IMR-90 (cell line): ENCODE measurements around the gene ELMO1. TPM values are rescaled to one million over a fixed set of nuclear protein-coding genes. Genes with fewer than 3 reads are reported as not detected.

Source experiments
- ATAC-seq: fragments of 200-7000 bp; cut with Tn5 transposase; 2 replicates; pipeline ENCODE4 v1.9.1; 2020; ENCODE audit warnings: low read depth, mild to moderate bottlenecking, moderate library complexity
- BruUV-seq: library from RNA; stranded (reverse); fragments of 400-500 nt; replicated peaks from 2 replicates; lab custom pipeline; 2021; lab: Mats Ljungman, UMichigan
- CTCF ChIA-PET: fragments of 300-600 bp; formaldehyde crosslinking; extraction: SDS; loops from one replicate; lab custom pipeline; 2021; ENCODE audit warnings: antibody characterized with exemption; lab: Yijun Ruan, JAX
- POLR2A ChIA-PET: fragments of 300-600 bp; sonication (Branson Sonifier 250); formaldehyde crosslinking; loops from one replicate; lab custom pipeline; 2022; ENCODE audit warnings: antibody characterized with exemption; ENCODE audit not compliant: unreplicated experiment; lab: Charles Lee
- DNase-seq: peaks from one replicate; pipeline ENCODE4 v3.0.0; 2013
- H2AFZ ChIP-seq: replicated peaks from 2 replicates; pipeline ENCODE3; 2013; ENCODE audit warnings: low read length, mild to moderate bottlenecking; ENCODE audit not compliant: poor library complexity
- H2AK5ac ChIP-seq: 2 replicates; pipeline ENCODE4 v1.6.1; 2013; ENCODE audit warnings: low read depth, low read length, inconsistent platforms
- H2AK9ac ChIP-seq: replicated peaks from 2 replicates; pipeline ENCODE3; 2013; ENCODE audit warnings: mild to moderate bottlenecking, low read depth, low read length, moderate library complexity; ENCODE audit not compliant: poor library complexity
- H2BK120ac ChIP-seq: 2 replicates; pipeline ENCODE4 v1.6.1; 2013; ENCODE audit warnings: low read depth, low read length, inconsistent platforms
- H2BK15ac ChIP-seq: 3 replicates; pipeline ENCODE4 v1.6.1; 2013; ENCODE audit warnings: low read depth, low read length, inconsistent platforms
- H2BK20ac ChIP-seq: 2 replicates; pipeline ENCODE4 v1.6.1; 2013; ENCODE audit warnings: low read depth, mild to moderate bottlenecking, inconsistent platforms, low read length, moderate library complexity
- H2BK5ac ChIP-seq: 2 replicates; pipeline ENCODE4 v1.6.1; 2013; ENCODE audit warnings: mild to moderate bottlenecking, low read depth, low read length, inconsistent platforms; ENCODE audit not compliant: poor library complexity, severe bottlenecking
- H3K14ac ChIP-seq: replicated peaks from 2 replicates; pipeline ENCODE4 v1.6.1; 2013; ENCODE audit warnings: low read depth, low read length, inconsistent platforms
- H3K18ac ChIP-seq: 2 replicates; pipeline ENCODE4 v1.6.1; 2013; ENCODE audit warnings: low read depth, low read length, control low read depth
- H3K23ac ChIP-seq: 2 replicates; pipeline ENCODE4 v1.6.1; 2013; ENCODE audit warnings: low read depth, low read length, inconsistent platforms
- H3K27ac ChIP-seq: 2 replicates; pipeline ENCODE4 v1.5.1; 2013; ENCODE audit warnings: mild to moderate bottlenecking, control low read depth, low read length; ENCODE audit not compliant: insufficient read depth
- H3K27me3 ChIP-seq: 2 replicates; pipeline ENCODE4 v1.6.1; 2013; ENCODE audit warnings: low read length; ENCODE audit not compliant: control insufficient read depth, insufficient read depth
- H3K36me3 ChIP-seq: 2 replicates; pipeline ENCODE4 v1.6.1; 2013; ENCODE audit warnings: low read length, mixed read lengths; ENCODE audit not compliant: control insufficient read depth, insufficient read depth
- H3K4ac ChIP-seq: 2 replicates; pipeline ENCODE4 v1.6.1; 2013; ENCODE audit warnings: low read depth, low read length, inconsistent platforms
- H3K4me1 ChIP-seq: 2 replicates; pipeline ENCODE4 v1.6.1; 2013; ENCODE audit warnings: low read length, mixed read lengths; ENCODE audit not compliant: control insufficient read depth, insufficient read depth
- H3K4me2 ChIP-seq: 2 replicates; pipeline ENCODE4 v1.6.1; 2013; ENCODE audit warnings: low read depth, mild to moderate bottlenecking, control low read depth, low read length, moderate library complexity
- H3K4me3 ChIP-seq: 2 replicates; pipeline ENCODE4 v1.5.1; 2013; ENCODE audit warnings: low read depth, mild to moderate bottlenecking, control low read depth, low read length, moderate library complexity; ENCODE audit not compliant: insufficient read depth
- H3K56ac ChIP-seq: 2 replicates; pipeline ENCODE4 v1.6.1; 2013; ENCODE audit warnings: low read length, inconsistent platforms; ENCODE audit not compliant: insufficient read depth; ENCODE audit errors: extremely low read depth
- H3K79me1 ChIP-seq, 2 experiments: 2 replicates each; pipeline ENCODE4 v1.6.1; 2013; ENCODE audit warnings: low read length in 2 of 2, inconsistent platforms in 1 of 2, low read depth in 1 of 2
- H3K9ac ChIP-seq: 2 replicates; pipeline ENCODE4 v1.6.1; 2013; ENCODE audit warnings: low read depth, low read length, control low read depth
- H3K9me1 ChIP-seq: 2 replicates; pipeline ENCODE4 v1.6.1; 2013; ENCODE audit warnings: low read length, inconsistent platforms; ENCODE audit not compliant: insufficient read depth
- H3K9me3 ChIP-seq: 2 replicates; pipeline ENCODE4 v1.6.1; 2013; ENCODE audit warnings: low read length; ENCODE audit not compliant: control insufficient read depth, insufficient read depth
- H4K20me1 ChIP-seq: 2 replicates; pipeline ENCODE4 v1.6.1; 2013; ENCODE audit warnings: low read length, inconsistent platforms; ENCODE audit not compliant: insufficient read depth
- H4K5ac ChIP-seq: 2 replicates; pipeline ENCODE4 v1.6.1; 2013; ENCODE audit warnings: mild to moderate bottlenecking, low read depth, low read length, control low read depth
- H4K8ac ChIP-seq, 2 experiments: 2 replicates each; pipeline ENCODE4 v1.6.1; 2013; ENCODE audit warnings: low read depth in 2 of 2, low read length in 2 of 2, control low read depth in 1 of 2, inconsistent platforms in 1 of 2
- H4K91ac ChIP-seq: 2 replicates; pipeline ENCODE4 v1.6.1; 2013; ENCODE audit warnings: low read depth, low read length, inconsistent platforms; ENCODE audit not compliant: insufficient read depth
- CEBPB ChIP-seq: IDR thresholded peaks from 2 replicates; pipeline ENCODE4 v1.6.1; 2012; ENCODE audit warnings: low read depth, low read length, improper control_type of control experiment
- CTCF ChIP-seq: conservative IDR thresholded peaks from 2 replicates; pipeline ENCODE4 v1.5.1; 2012; ENCODE audit warnings: mild to moderate bottlenecking, low read depth, low read length, improper control_type of control experiment
- ELK1 ChIP-seq: fragments of 150-350 bp; IDR thresholded peaks from 2 replicates; pipeline ENCODE4 v1.6.1; 2016; ENCODE audit warnings: low read depth, mild to moderate bottlenecking, low read length, moderate library complexity, borderline replicate concordance
- FOS ChIP-seq: fragments of 150-350 bp; IDR thresholded peaks from 2 replicates; pipeline ENCODE4 v1.6.1; 2016; ENCODE audit warnings: low read depth, low read length
- MAZ ChIP-seq: IDR thresholded peaks from 2 replicates; pipeline ENCODE4 v1.6.1; 2012; ENCODE audit warnings: low read depth, mild to moderate bottlenecking, low read length, improper control_type of control experiment, moderate library complexity, borderline replicate concordance
- MXI1 ChIP-seq: IDR thresholded peaks from 2 replicates; pipeline ENCODE4 v1.6.1; 2012; ENCODE audit warnings: low read depth, mild to moderate bottlenecking, low read length, moderate library complexity, borderline replicate concordance
- NFE2L2 ChIP-seq: fragments of 150-350 bp; IDR thresholded peaks from 2 replicates; pipeline ENCODE4 v1.6.1; 2016; ENCODE audit warnings: low read depth, mild to moderate bottlenecking, low read length
- RAD21 ChIP-seq: IDR thresholded peaks from 2 replicates; pipeline ENCODE4 v1.6.1; 2012; ENCODE audit warnings: low read length, improper control_type of control experiment
- RCOR1 ChIP-seq: IDR thresholded peaks from 2 replicates; pipeline ENCODE4 v1.6.1; 2012; ENCODE audit warnings: mild to moderate bottlenecking, low read length, improper control_type of control experiment; ENCODE audit not compliant: insufficient replicate concordance
- RFX5 ChIP-seq: IDR thresholded peaks from 2 replicates; pipeline ENCODE4 v1.8.0; 2012; ENCODE audit warnings: low read depth, mild to moderate bottlenecking, low read length, moderate library complexity
- USF2 ChIP-seq: fragments of 150-350 bp; IDR thresholded peaks from 2 replicates; pipeline ENCODE4 v1.6.1; 2017; ENCODE audit warnings: mild to moderate bottlenecking, antibody characterized with exemption, low read length, low read depth
- WGBS, 2 experiments: methylation state at CpG; one replicate each; pipeline versions ENCODE4 v1.1.5 to v1.1.7; 2013; ENCODE audit warnings: missing lambda C conversion rate in 2 of 2; ENCODE audit not compliant: insufficient read length in 1 of 2; ENCODE audit errors: extremely low coverage in 2 of 2; 5-methylcytosine and 5-hydroxymethylcytosine counted together
- dilution Hi-C: fragments of 300-500 bp; cut with HindIII; formaldehyde crosslinking; loops from one replicate; pipeline ENCODE4 v1.14.3; 2018; ENCODE audit warnings: low sequenced_read_pairs; ENCODE audit not compliant: unreplicated experiment
- in situ Hi-C: fragments of 300-500 bp; cut with MboI; formaldehyde crosslinking; loops from 3 replicates; pipeline ENCODE4 v1.14.3; 2019; ENCODE audit warnings: low sequenced_read_pairs, inconsistent platforms, mixed read lengths
- intact Hi-C: fragments of 100-400 bp; cut with micrococcal nuclease; formaldehyde crosslinking; loops from 2 replicates; pipeline ENCODE4 v1.10.0; 2022
- polyA plus RNA-seq, 3 experiments: library from polyadenylated mRNA; depleted of rRNA; stranded (reverse); fragments of >200 nt; gene quantifications; 2 replicates each; pipeline ENCODE4 v1.2.3, GENCODE V29; 2012; ENCODE audit warnings: low replicate concordance in 1 of 3
- total RNA-seq: library from RNA; depleted of rRNA; stranded (reverse); fragments of >200 nt; gene quantifications from 2 replicates; pipeline ENCODE4 v1.2.3, GENCODE V29; 2012

The ELMO1 gene
- total and polyA plus RNA-seq, 2 of the 4 experiments (the other 2 are of a cell fraction): 0.03 TPM; not detected in 1

- dilution Hi-C loops: no loop called here
- WGBS, 2 experiments: no CpG with 5 or more reads among the region's 5 CpGs
- no TSS peak for BruUV-seq
These were observed 76.9 kb downstream of the ELMO1 start for GRCh38 chr7:37371755-37372154.

More at GRCh38 chr7:37371755-37372154, 76.9 kb downstream of the ELMO1 start:
- no peak overlapping the region for H3K4me2 ChIP-seq
- H2BK15ac ChIP-seq: no peak overlapping the region
- no peak overlapping the region for H4K8ac ChIP-seq
- no peak overlapping the region for H2AK9ac ChIP-seq
- no peak for TF ChIP-seq RAD21
- TF ChIP-seq CTCF: no peak
- TF ChIP-seq USF2: no peak
- no peak for TF ChIP-seq RCOR1
- TF ChIP-seq CEBPB: no peak
- TF ChIP-seq ELK1: no peak
- TF ChIP-seq MXI1: no peak
- TF ChIP-seq NFE2L2: no peak
- no peak for TF ChIP-seq MAZ
- no peak for TF ChIP-seq FOS
- no peak for TF ChIP-seq RFX5
- no peak overlapping the region for H3K4me3 ChIP-seq
- H3K23ac ChIP-seq: no peak overlapping the region
- H3K36me3 ChIP-seq: no peaks in the 10 kb centered on the region
- no peak overlapping the region for H2BK5ac ChIP-seq
- H2AK5ac ChIP-seq: no peak overlapping the region
- H3K4me1 ChIP-seq: no peaks in the 10 kb centered on the region
- H4K5ac ChIP-seq: no peak overlapping the region
- in situ Hi-C loops (no loop called here), intact Hi-C loops (no loop called here)
- no peaks in the 10 kb centered on the region for H3K79me1 ChIP-seq
- no peak overlapping the region for H2AFZ ChIP-seq
- no peak for ATAC-seq
- H2BK20ac ChIP-seq: no peak overlapping the region
- no peak overlapping the region for H3K9ac ChIP-seq
- H3K14ac ChIP-seq: no peak overlapping the region
- H3K27me3 ChIP-seq: no peaks in the 10 kb centered on the region
- ChIA-PET CTCF (no interaction called here), POLR2A (no interaction called here)
- no peak overlapping the region for H3K18ac ChIP-seq
- H3K27ac ChIP-seq: no peak overlapping the region
- peaks cover 20% of the 10 kb centered on the region for H3K9me3 ChIP-seq
- no peak overlapping the region for H3K56ac ChIP-seq
- no peaks in the 10 kb centered on the region for H4K20me1 ChIP-seq
- no peak overlapping the region for H3K4ac ChIP-seq
- no peak overlapping the region for H2BK120ac ChIP-seq
- no peaks in the 10 kb centered on the region for H3K9me1 ChIP-seq
- DNase-seq: no peak
- H4K91ac ChIP-seq: no peak overlapping the region
